GM06990 (cell line): ENCODE results near the gene ARHGAP29.
"Not testable (repeated sequence)": the region's sequence is repeated elsewhere in the genome, so short reads cannot be mapped to it uniquely, and the experiment has no call there.

Source experiments
- DNase-seq: peaks from one replicate; pipeline ENCODE4 v3.0.0-alpha.2; 2011; ENCODE audit not compliant: insufficient read length; ENCODE audit errors: extremely low read depth
- H3K27me3 ChIP-seq: replicated peaks from 2 replicates; pipeline ENCODE4 v1.6.0; 2011; ENCODE audit warnings: low read length; ENCODE audit not compliant: control insufficient read depth, insufficient read depth
- H3K36me3 ChIP-seq: 2 replicates; pipeline ENCODE4 v1.5.1; 2011; ENCODE audit warnings: low read length; ENCODE audit not compliant: control insufficient read depth, insufficient read depth
- H3K4me3 ChIP-seq: replicated peaks from 2 replicates; pipeline ENCODE4 v1.5.1; 2011; ENCODE audit warnings: low read depth, mild to moderate bottlenecking, control low read depth, low read length
- TF ChIP-seq, protein P1 (sequence below): IDR thresholded peaks from 2 replicates; pipeline ENCODE4 v1.5.1; 2011; ENCODE audit warnings: low read length, control low read depth, mild to moderate bottlenecking, inconsistent platforms; ENCODE audit not compliant: insufficient read depth, poor library complexity, severe bottlenecking

Gene ARHGAP29

DNA sequence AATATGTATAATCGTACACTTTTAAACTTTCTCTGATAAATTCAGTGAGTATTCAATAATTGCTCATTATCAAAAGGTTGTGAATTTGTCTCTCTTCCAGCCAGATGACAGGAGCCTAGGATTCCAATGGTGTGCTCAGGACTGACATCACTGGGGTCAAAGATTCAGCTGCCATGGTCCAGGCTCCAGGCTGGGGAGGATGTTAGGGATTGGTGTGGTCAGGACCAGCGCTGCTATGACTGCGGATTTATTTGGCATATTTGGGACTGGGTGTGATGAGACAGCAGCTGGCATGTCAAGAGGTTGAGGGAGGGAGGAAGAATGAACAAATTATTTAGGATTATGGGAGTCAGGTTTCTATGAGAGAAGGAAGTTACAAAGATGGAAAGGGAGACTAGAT is 68.3 kb downstream of the ARHGAP29 start:
- Histone ChIP-seq H3K27me3 (no peaks in the 10 kb centered on the region; the same call in 1 of the 2 replicates), H3K36me3 (no peaks in the 10 kb centered on the region), H3K4me3 (no peak overlapping the region)
- TF ChIP-seq, protein P1, sequence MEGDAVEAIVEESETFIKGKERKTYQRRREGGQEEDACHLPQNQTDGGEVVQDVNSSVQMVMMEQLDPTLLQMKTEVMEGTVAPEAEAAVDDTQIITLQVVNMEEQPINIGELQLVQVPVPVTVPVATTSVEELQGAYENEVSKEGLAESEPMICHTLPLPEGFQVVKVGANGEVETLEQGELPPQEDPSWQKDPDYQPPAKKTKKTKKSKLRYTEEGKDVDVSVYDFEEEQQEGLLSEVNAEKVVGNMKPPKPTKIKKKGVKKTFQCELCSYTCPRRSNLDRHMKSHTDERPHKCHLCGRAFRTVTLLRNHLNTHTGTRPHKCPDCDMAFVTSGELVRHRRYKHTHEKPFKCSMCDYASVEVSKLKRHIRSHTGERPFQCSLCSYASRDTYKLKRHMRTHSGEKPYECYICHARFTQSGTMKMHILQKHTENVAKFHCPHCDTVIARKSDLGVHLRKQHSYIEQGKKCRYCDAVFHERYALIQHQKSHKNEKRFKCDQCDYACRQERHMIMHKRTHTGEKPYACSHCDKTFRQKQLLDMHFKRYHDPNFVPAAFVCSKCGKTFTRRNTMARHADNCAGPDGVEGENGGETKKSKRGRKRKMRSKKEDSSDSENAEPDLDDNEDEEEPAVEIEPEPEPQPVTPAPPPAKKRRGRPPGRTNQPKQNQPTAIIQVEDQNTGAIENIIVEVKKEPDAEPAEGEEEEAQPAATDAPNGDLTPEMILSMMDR = no peak
- DNase-seq = no peak

DNA sequence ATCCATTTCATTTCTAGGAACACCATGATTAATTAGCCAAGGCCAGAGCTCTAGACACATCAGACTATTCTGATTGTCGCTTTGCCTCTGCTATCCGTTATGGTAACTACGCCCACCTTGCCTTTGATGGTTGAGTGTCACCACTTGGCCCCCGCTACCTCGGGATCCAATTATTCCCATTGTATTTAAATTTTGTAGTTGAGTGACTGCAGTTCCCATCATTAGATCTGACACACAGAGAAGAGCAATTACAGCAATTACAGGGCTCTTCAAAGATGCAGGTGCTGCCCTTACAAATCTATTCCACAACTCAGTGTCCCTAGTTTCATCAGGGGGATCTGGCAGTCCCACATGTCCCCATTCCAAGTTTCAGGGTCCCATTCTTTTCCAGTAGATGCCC is 71.5 kb downstream of the ARHGAP29 start:
- no peaks in the 10 kb centered on the region; the same call in 1 of the 2 replicates for H3K27me3 ChIP-seq
- TF ChIP-seq, protein P1 = no peak
- no peak for DNase-seq
- H3K4me3 ChIP-seq = no peak overlapping the region
- no peaks in the 10 kb centered on the region for H3K36me3 ChIP-seq

DNA sequence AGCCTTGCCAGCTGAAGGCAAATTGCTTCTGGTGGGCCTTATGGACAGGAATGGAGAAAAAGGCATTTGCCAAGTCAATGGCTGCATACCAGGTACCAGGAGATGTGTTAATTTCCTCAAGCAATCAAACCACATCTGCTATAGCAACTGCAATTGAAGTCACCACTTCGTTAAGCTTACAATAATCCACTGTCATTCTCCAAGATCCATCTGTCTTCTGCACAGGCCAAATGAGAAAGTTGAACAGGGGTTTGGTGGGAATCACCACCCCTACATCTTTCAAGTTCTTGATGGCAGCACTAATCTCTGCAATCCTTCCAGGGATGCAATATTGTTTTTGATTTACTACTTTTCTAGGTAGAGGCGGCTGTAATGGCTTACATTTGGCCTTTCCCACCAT is 72.5 kb downstream of the ARHGAP29 start:
- not testable (repeated sequence) for H3K36me3 ChIP-seq, H3K4me3 ChIP-seq, DNase-seq, H3K27me3 ChIP-seq

DNA sequence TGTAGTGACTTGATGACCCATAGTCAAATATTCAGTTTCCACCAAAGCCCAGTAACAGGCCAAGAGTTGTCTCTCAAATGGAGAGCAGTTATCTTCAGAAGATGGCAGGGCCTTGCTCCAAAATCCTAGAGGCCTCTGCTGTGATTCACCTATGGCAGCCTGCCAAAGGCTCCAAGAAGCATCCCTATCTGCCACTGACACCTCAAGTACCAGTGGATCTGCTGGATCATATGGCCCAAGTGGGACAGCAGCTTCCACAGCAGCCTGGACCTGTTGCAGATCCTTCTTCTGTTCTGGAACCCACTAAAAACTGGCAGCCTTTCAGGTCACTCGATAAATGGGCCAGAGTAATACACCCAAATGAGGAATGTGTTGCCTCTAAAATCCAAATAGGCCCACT is 73.3 kb downstream of the ARHGAP29 start:
- not testable (repeated sequence) for H3K27me3 ChIP-seq, DNase-seq

DNA sequence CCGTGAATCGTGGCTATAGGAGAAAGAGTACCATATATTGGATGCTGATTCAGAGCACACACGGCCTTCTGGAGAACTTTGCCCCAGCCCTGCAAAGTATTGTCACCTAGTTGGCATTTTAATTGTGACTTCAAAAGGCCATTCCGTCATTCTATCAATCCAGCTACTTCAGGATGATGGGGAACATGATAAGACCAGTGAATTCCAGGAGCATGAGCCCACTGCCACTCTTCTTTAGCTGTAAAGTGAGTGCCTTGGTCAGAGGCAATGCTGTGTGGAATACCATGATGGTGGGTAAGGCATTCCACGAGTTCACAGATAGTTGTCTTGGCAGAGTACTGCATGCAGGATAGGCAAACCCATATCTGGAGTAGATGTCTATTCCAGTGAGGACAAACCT is 74.1 kb downstream of the ARHGAP29 start:
- H3K27me3 ChIP-seq, DNase-seq, H3K4me3 ChIP-seq, H3K36me3 ChIP-seq: not testable (repeated sequence)

More for the DNA sequence above, 73.3 kb downstream of the ARHGAP29 start:
- H3K4me3 ChIP-seq, H3K36me3 ChIP-seq: not testable (repeated sequence)

DNA sequence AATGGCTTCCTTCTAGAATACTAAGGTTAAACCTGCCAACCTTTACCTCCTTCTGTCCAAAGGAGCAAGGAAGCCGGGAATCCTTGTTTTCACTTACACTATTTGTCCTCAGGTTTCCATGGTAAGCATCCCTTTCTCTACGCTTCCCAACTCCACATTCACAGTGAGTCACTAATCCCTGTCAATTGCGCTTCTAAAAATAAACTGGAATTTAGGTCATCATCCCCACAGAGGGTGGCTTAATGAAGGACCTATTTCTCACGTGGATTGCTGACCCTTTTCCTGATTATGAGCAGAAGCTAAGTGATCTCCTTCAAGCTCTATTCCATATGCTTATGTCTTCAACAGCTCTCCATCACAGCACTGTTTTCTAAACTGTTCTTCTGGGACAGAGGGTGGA is 76.6 kb downstream of the ARHGAP29 start:
- no peaks in the 10 kb centered on the region for H3K36me3 ChIP-seq
- no peak overlapping the region for H3K4me3 ChIP-seq
- TF ChIP-seq, protein P1 = no peak
- DNase-seq = no peak
- no peaks in the 10 kb centered on the region for H3K27me3 ChIP-seq

DNA sequence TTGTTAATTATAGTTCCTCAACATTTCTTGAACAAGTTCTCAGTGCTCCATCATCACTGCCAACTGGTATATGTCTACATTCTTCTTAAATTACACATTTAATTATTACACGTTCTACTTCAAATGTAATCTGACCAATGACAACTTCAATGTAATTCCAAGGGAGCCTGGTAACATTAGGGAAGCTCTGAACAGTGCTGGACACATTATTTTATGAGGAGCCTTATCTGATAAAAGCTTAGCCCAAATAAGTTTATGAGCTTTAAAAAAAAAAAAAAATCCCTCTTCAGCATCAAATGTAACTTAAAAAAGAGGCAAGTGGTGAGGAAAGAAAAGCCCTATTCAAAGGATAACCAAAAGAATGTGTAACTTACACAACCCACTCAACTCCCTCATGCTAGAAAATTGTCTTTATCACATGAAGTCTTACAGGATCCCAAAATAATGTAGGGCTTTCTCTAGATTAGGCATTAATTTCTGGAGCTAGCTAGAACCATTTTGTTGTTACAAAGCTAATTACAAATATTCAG is 81.2 kb downstream of the ARHGAP29 start:
- Histone ChIP-seq H3K27me3 (no peaks in the 10 kb centered on the region), H3K36me3 (no peaks in the 10 kb centered on the region), H3K4me3 (no peak overlapping the region)
- no peak for DNase-seq
- TF ChIP-seq, protein P1 = no peak
